HEK293 (cell line): ENCODE results near the gene ELL.

ENCODE experiments used
- CTCF ChIA-PET: fragments of 350-600 bp; formaldehyde crosslinking; extraction: SDS; loops from one replicate; lab custom pipeline; 2021; ENCODE audit warnings: antibody characterized with exemption; lab: Yijun Ruan, JAX
- POLR2A ChIA-PET: fragments of 300-600 bp; formaldehyde crosslinking; extraction: SDS; loops from one replicate; lab custom pipeline; 2020; ENCODE audit warnings: antibody characterized with exemption, inconsistent platforms; lab: Yijun Ruan, JAX
- H3K27ac ChIP-seq: fragments of 200-500 bp; sonication (Bioruptor generic); 2 replicates; pipeline ENCODE4 v1.5.1; 2014; ENCODE audit warnings: low read depth, low read length, control low read depth, inconsistent platforms; ENCODE audit errors: extremely low read depth
- H3K36me3 ChIP-seq, 2 experiments: fragments of 200-500 bp in 1 of 2; sonication (Bioruptor generic) in 1 of 2; 1 replicate in 1 of 2; 2 replicates in 1 of 2; pipeline ENCODE4 v1.5.1; 2014 to 2017; ENCODE audit warnings: inconsistent platforms in 2 of 2, low read length in 2 of 2; ENCODE audit not compliant: control insufficient read depth in 2 of 2, insufficient read depth in 1 of 2
- H3K4me1 ChIP-seq: fragments of 200-500 bp; sonication (Bioruptor generic); 2 replicates; pipeline ENCODE4 v1.5.1; 2014; ENCODE audit warnings: mild to moderate bottlenecking, low read length, inconsistent platforms; ENCODE audit not compliant: control insufficient read depth, insufficient read depth
- H3K4me3 ChIP-seq: 2 replicates; pipeline ENCODE4 v1.5.1; 2011; ENCODE audit warnings: low read depth, mild to moderate bottlenecking, control low read depth, low read length, moderate library complexity
- H3K9me3 ChIP-seq: fragments of 200-500 bp; sonication (Bioruptor generic); 2 replicates; pipeline ENCODE4 v1.5.1; 2014; ENCODE audit warnings: low read depth, low read length, inconsistent platforms; ENCODE audit not compliant: control insufficient read depth, insufficient read depth
- ELK4 ChIP-seq: IDR thresholded peaks from 2 replicates; pipeline ENCODE4 v1.6.1; 2011; ENCODE audit warnings: mild to moderate bottlenecking, low read depth, low read length, borderline replicate concordance
- HIC1 ChIP-seq: fragments of 450-650 bp; formaldehyde crosslinking; IDR thresholded peaks from 2 replicates; pipeline ENCODE4 v1.5.1; 2016; ENCODE audit warnings: missing biosample characterization, missing genetic modification characterization
- KLF1 ChIP-seq: fragments of 450-650 bp; formaldehyde crosslinking; IDR thresholded peaks from 2 replicates; pipeline ENCODE4 v1.5.1; 2016; ENCODE audit warnings: missing biosample characterization, missing genetic modification characterization
- MZF1 ChIP-seq: fragments of 450-650 bp; formaldehyde crosslinking; IDR thresholded peaks from 2 replicates; pipeline ENCODE4 v1.5.1; 2017; ENCODE audit warnings: missing biosample characterization, missing genetic modification characterization, borderline replicate concordance
- RBAK ChIP-seq: fragments of 450-650 bp; formaldehyde crosslinking; IDR thresholded peaks from 2 replicates; pipeline ENCODE4 v1.5.1; 2016; ENCODE audit warnings: missing biosample characterization, missing genetic modification characterization
- TSHZ1 ChIP-seq: fragments of 450-650 bp; formaldehyde crosslinking; IDR thresholded peaks from 2 replicates; pipeline ENCODE4 v1.5.1; 2016; ENCODE audit warnings: missing biosample characterization, missing genetic modification characterization, borderline replicate concordance
- WT1 ChIP-seq: fragments of 450-650 bp; formaldehyde crosslinking; IDR thresholded peaks from 2 replicates; pipeline ENCODE4 v1.5.1; 2016; ENCODE audit warnings: missing biosample characterization, missing genetic modification characterization
- ZBTB10 ChIP-seq: fragments of 450-650 bp; formaldehyde crosslinking; IDR thresholded peaks from 2 replicates; pipeline ENCODE4 v1.5.1; 2016; ENCODE audit warnings: missing biosample characterization, missing genetic modification characterization
- ZBTB17 ChIP-seq: fragments of 450-650 bp; formaldehyde crosslinking; IDR thresholded peaks from 2 replicates; pipeline ENCODE4 v1.5.1; 2016; ENCODE audit warnings: missing biosample characterization, missing genetic modification characterization
- ZFP37 ChIP-seq: fragments of 450-650 bp; formaldehyde crosslinking; IDR thresholded peaks from 2 replicates; pipeline ENCODE4 v1.5.1; 2016; ENCODE audit warnings: missing biosample characterization, missing genetic modification characterization
- ZNF121 ChIP-seq: fragments of 450-650 bp; formaldehyde crosslinking; IDR thresholded peaks from 2 replicates; pipeline ENCODE4 v1.5.1; 2016; ENCODE audit warnings: missing biosample characterization, missing genetic modification characterization
- ZNF140 ChIP-seq: fragments of 450-650 bp; formaldehyde crosslinking; IDR thresholded peaks from 2 replicates; pipeline ENCODE4 v1.5.1; 2016; ENCODE audit warnings: missing biosample characterization, missing genetic modification characterization
- ZNF16 ChIP-seq: fragments of 450-650 bp; formaldehyde crosslinking; IDR thresholded peaks from 2 replicates; pipeline ENCODE4 v1.5.1; 2016; ENCODE audit warnings: low read depth, missing biosample characterization, missing genetic modification characterization
- ZNF362 ChIP-seq: fragments of 450-650 bp; formaldehyde crosslinking; IDR thresholded peaks from 2 replicates; pipeline ENCODE4 v1.5.1; 2016; ENCODE audit warnings: missing biosample characterization, missing genetic modification characterization
- ZNF398 ChIP-seq: fragments of 450-650 bp; formaldehyde crosslinking; IDR thresholded peaks from 2 replicates; pipeline ENCODE4 v1.5.1; 2017; ENCODE audit warnings: missing biosample characterization, missing genetic modification characterization
- ZNF580 ChIP-seq: fragments of 450-650 bp; formaldehyde crosslinking; IDR thresholded peaks from 2 replicates; pipeline ENCODE4 v1.5.1; 2016; ENCODE audit warnings: missing biosample characterization, missing genetic modification characterization
- ZNF629 ChIP-seq: fragments of 450-650 bp; formaldehyde crosslinking; IDR thresholded peaks from 2 replicates; pipeline ENCODE4 v1.5.1; 2017; ENCODE audit warnings: missing biosample characterization, missing genetic modification characterization
- ZNF707 ChIP-seq: fragments of 450-650 bp; formaldehyde crosslinking; IDR thresholded peaks from 2 replicates; pipeline ENCODE4 v1.5.1; 2016; ENCODE audit warnings: missing biosample characterization, missing genetic modification characterization
- ZNF777 ChIP-seq: fragments of 450-650 bp; formaldehyde crosslinking; IDR thresholded peaks from 2 replicates; pipeline ENCODE4 v1.5.1; 2017; ENCODE audit warnings: missing biosample characterization, missing genetic modification characterization, borderline replicate concordance

Gene ELL

GRCh38 chr19:18441804-18442788, 79.8 kb downstream of the ELL start (continued):
- TF ChIP-seq ZNF707 (tag by site-specific recombination) (0 out of 2 replicates have a peak, but pooled peaks have one; percentile 19), ZNF629 (tag by site-specific recombination) (no peak), ZNF140 (tag by site-specific recombination) (no peak), ZNF580 (tag by site-specific recombination) (no peak), WT1 (tag by site-specific recombination) (no peak), ZNF121 (tag by site-specific recombination) (no peak), MZF1 (tag by site-specific recombination) (no peak), KLF1 (tag by site-specific recombination) (peak; percentile 97), TSHZ1 (tag by site-specific recombination) (no peak), RBAK (tag by site-specific recombination) (no peak), ZNF398 (tag by site-specific recombination) (no peak), ZBTB10 (tag by site-specific recombination) (peak; percentile 39; the same call in 1 of the 2 replicates)
- TF ChIP-seq, all 188 proteins: peak for 14

- H3K27ac ChIP-seq: no peak overlapping the region
- H3K36me3 ChIP-seq: peaks cover 0 to 30% of the 10 kb centered on the region in 2 experiments; a peak in 2 of 3 replicates
- no peak overlapping the region for H3K4me3 ChIP-seq
- CTCF ChIA-PET: interaction anchor here (0.8 to 3.2 kb wide), 8 partner anchors 7 to 162 kb away, joined by 3 to 25 read pairs (median 4); partner anchors contain the start of gene UBA52
- H3K9me3 ChIP-seq: no peaks in the 10 kb centered on the region
- H3K4me1 ChIP-seq: peaks cover 9% of the 10 kb centered on the region
- POLR2A ChIA-PET: interaction anchor here (1.2 to 1.8 kb wide), 2 partner anchors 116 to 130 kb away, joined by 3 to 4 read pairs; partner anchors contain the start of genes KXD1 and UBA52
- no peak for TF ChIP-seq ZBTB17
- 0 out of 2 replicates have a peak, but pooled peaks have one; percentile 24 for TF ChIP-seq HIC1 (tag by site-specific recombination)
- TF ChIP-seq ZNF777 (tag by site-specific recombination): no peak
- peak; percentile 89 for TF ChIP-seq ZNF16
- TF ChIP-seq ELK4: no peak
- no peak for TF ChIP-seq ZFP37 (tag by site-specific recombination)
- TF ChIP-seq ZNF362 (tag by site-specific recombination): no peak
Observed at GRCh38 chr19:18440936-18441803, 80.7 kb downstream of the ELL start.
